Measurements from ENCODE around the gene NDRG3. TPM values are rescaled to one million over a fixed set of nuclear protein-coding genes. Genes with fewer than 3 reads are reported as not detected.

NDRG3 gene
- total RNA-seq, 6 donors from 2014 or later, result 7.8 to 28.7 (median 18.2) TPM

- H3K27me3 ChIP-seq, result no peaks in the 10 kb centered on the region
- H3K4me3 ChIP-seq, result no peak overlapping the region
- no peaks in the 10 kb centered on the region for H3K9me3 ChIP-seq
- ATAC-seq (ENCODE audit: low FRiP score in 2 of 2) (no peak), DNase-seq (no peak)
- H3K27ac ChIP-seq, result no peak overlapping the region
- TF ChIP-seq POLR2AphosphoS5 (IDR thresholded peaks at IDR 0.05) (no peak), POLR2A (IDR thresholded peaks at IDR 0.05) (no peak), CTCF (IDR thresholded peaks at IDR 0.05) (no peak), EP300 (IDR thresholded peaks at IDR 0.05) (no peak)
- peaks cover 0 to 67% (median 18%) of the 10 kb centered on the region in 4 donors for H3K36me3 ChIP-seq
- no peaks in the 10 kb centered on the region for H3K4me1 ChIP-seq
- 54 to 59% methylated on average over 3 of the region's 3 CpGs for WGBS, 2 donors
These were observed 87.6 kb downstream of the NDRG3 start for GRCh38 chr20:36658300-36658699.

GRCh38 chr20:36656733-36657132 lies 89.2 kb downstream of the NDRG3 start:
- Histone ChIP-seq H3K9me3 (no peaks in the 10 kb centered on the region), H3K27ac (no peak overlapping the region), H3K36me3 (peaks cover 0 to 71% (median 26%) of the 10 kb centered on the region in 4 donors), H3K4me3 (no peak overlapping the region), H3K4me1 (no peaks in the 10 kb centered on the region), H3K27me3 (no peaks in the 10 kb centered on the region)
- TF ChIP-seq EP300 (IDR thresholded peaks at IDR 0.05) (no peak), CTCF (IDR thresholded peaks at IDR 0.05) (no peak), POLR2AphosphoS5 (IDR thresholded peaks at IDR 0.05) (no peak), POLR2A (IDR thresholded peaks at IDR 0.05) (no peak)
- WGBS, 2 donors, result 78 to 84% methylated on average over 4 of the region's 4 CpGs
- DNase-seq, result no peak
- ATAC-seq (ENCODE audit: low FRiP score in 2 of 2), result no peak

- 97 to 100% methylated on average over 3 of the region's 3 CpGs for WGBS, 2 donors
- Histone ChIP-seq H3K4me3 (no peak overlapping the region), H3K27me3 (no peaks in the 10 kb centered on the region), H3K27ac (no peak overlapping the region), H3K9me3 (no peaks in the 10 kb centered on the region), H3K36me3 (peaks cover 0 to 66% (median 25%) of the 10 kb centered on the region in 4 donors), H3K4me1 (no peaks in the 10 kb centered on the region)
- ATAC-seq (ENCODE audit: low FRiP score in 2 of 2) (no peak), DNase-seq (no peak)
- no peak for TF ChIP-seq POLR2AphosphoS5 (IDR thresholded peaks at IDR 0.05)
- no peak for TF ChIP-seq CTCF (IDR thresholded peaks at IDR 0.05)
These were observed 90.9 kb downstream of the NDRG3 start for GRCh38 chr20:36655004-36655403.

GRCh38 chr20:36654506-36654905 lies 91.4 kb downstream of the NDRG3 start:
- WGBS, 2 donors, result 96 to 100% methylated on average over 3 to 8 of the region's 8 CpGs
- no peak for DNase-seq

More at GRCh38 chr20:36654506-36654905, 91.4 kb downstream of the NDRG3 start:
- Histone ChIP-seq H3K4me1 (no peaks in the 10 kb centered on the region), H3K9me3 (no peaks in the 10 kb centered on the region), H3K4me3 (no peak overlapping the region), H3K27ac (no peak overlapping the region), H3K27me3 (no peaks in the 10 kb centered on the region), H3K36me3 (peaks cover 0 to 62% (median 21%) of the 10 kb centered on the region in 4 donors)
- TF ChIP-seq POLR2A (IDR thresholded peaks at IDR 0.05) (no peak), POLR2AphosphoS5 (IDR thresholded peaks at IDR 0.05) (no peak), CTCF (IDR thresholded peaks at IDR 0.05) (no peak), EP300 (IDR thresholded peaks at IDR 0.05) (no peak)
- ATAC-seq (ENCODE audit: low FRiP score in 2 of 2), result no peak
